Endothelial cell (in vitro differentiated cells): ENCODE data around the gene NCAPD2. TPM values are rescaled to one million over a fixed set of nuclear protein-coding genes. Genes with fewer than 3 reads are reported as not detected.
"Not testable (repeated sequence)": the region's sequence is repeated elsewhere in the genome, so short reads cannot be mapped to it uniquely, and the experiment has no call there.

ENCODE experiments used
- DNase-seq: peaks from one replicate; pipeline ENCODE4 v3.0.0; 2021; ENCODE audit warnings: low spot score
- H3K27ac Mint-ChIP-seq: one replicate; pipeline ENCODE4 v1.8.0; 2021; ENCODE audit warnings: mixed read lengths, inconsistent platforms; ENCODE audit not compliant: unreplicated experiment
- H3K27me3 Mint-ChIP-seq: one replicate; pipeline ENCODE4 v1.8.0; 2021; ENCODE audit warnings: mild to moderate bottlenecking, moderate library complexity, mixed read lengths, inconsistent platforms; ENCODE audit not compliant: unreplicated experiment
- H3K36me3 Mint-ChIP-seq: one replicate; pipeline ENCODE4 v1.8.0; 2021; ENCODE audit warnings: mild to moderate bottlenecking, low read depth, mixed read lengths, inconsistent platforms; ENCODE audit not compliant: unreplicated experiment
- H3K4me1 Mint-ChIP-seq: one replicate; pipeline ENCODE4 v1.8.0; 2021; ENCODE audit warnings: mild to moderate bottlenecking, mixed read lengths, inconsistent platforms; ENCODE audit not compliant: unreplicated experiment
- H3K4me3 Mint-ChIP-seq: one replicate; pipeline ENCODE4 v1.8.0; 2021; ENCODE audit warnings: mild to moderate bottlenecking, mixed read lengths, inconsistent platforms; ENCODE audit not compliant: unreplicated experiment
- H3K9me3 Mint-ChIP-seq: one replicate; pipeline ENCODE4 v1.8.0; 2021; ENCODE audit warnings: mixed read lengths, inconsistent platforms; ENCODE audit not compliant: unreplicated experiment
- CTCF ChIP-seq: fragments of 200-600 bp; sonication (generic); IDR thresholded peaks from one replicate; pipeline ENCODE4 v1.5.0; 2021; ENCODE audit warnings: antibody characterized with exemption; ENCODE audit not compliant: unreplicated experiment
- total RNA-seq: library from RNA; stranded (reverse); fragmentation: NEBNext Ultra II Directional; extraction: Animal tissue kit (Norgen Biotek cat#: 25700); gene quantifications from one replicate; pipeline ENCODE4 v1.2.1, GENCODE V29; 2021; ENCODE audit not compliant: unreplicated experiment

NCAPD2 gene
- total RNA-seq, 1 donor from 2014 or later = 25.3 TPM

GRCh38 chr12:6535960-6536847 is 42.3 kb downstream of the NCAPD2 start:
- peak overlapping the region; percentile 95 for H3K4me3 Mint-ChIP-seq
- DNase-seq = no peak
- peaks cover 43% of the 10 kb centered on the region for H3K4me1 Mint-ChIP-seq
- H3K27ac Mint-ChIP-seq = peak overlapping the region; percentile 95
- H3K36me3 Mint-ChIP-seq = peaks cover 16% of the 10 kb centered on the region
- TF ChIP-seq CTCF = no peak
- peaks cover 31% of the 10 kb centered on the region for H3K27me3 Mint-ChIP-seq
- H3K9me3 Mint-ChIP-seq = no peaks in the 10 kb centered on the region

- peaks cover 43% of the 10 kb centered on the region for H3K4me1 Mint-ChIP-seq
- peak overlapping the region; percentile 95 for H3K4me3 Mint-ChIP-seq
- H3K9me3 Mint-ChIP-seq = no peaks in the 10 kb centered on the region
- H3K36me3 Mint-ChIP-seq = peaks cover 18% of the 10 kb centered on the region
- H3K27ac Mint-ChIP-seq = peak overlapping the region; percentile 67
- DNase-seq = no peak
- no peak for TF ChIP-seq CTCF
- peaks cover 29% of the 10 kb centered on the region for H3K27me3 Mint-ChIP-seq
These were observed 43.1 kb downstream of the NCAPD2 start for GRCh38 chr12:6536894-6537579.

GRCh38 chr12:6537580-6538419 is 43.9 kb downstream of the NCAPD2 start:
- TF ChIP-seq CTCF = peak; percentile 93
- Mint-ChIP-seq H3K27me3 (peaks cover 24% of the 10 kb centered on the region), H3K4me1 (peaks cover 43% of the 10 kb centered on the region), H3K27ac (peak overlapping the region; percentile 78), H3K36me3 (peaks cover 23% of the 10 kb centered on the region), H3K4me3 (peak overlapping the region; percentile 67)
- not testable (repeated sequence) for H3K9me3 Mint-ChIP-seq
- peak; percentile 80 for DNase-seq

GRCh38 chr12:6538420-6539313 is 44.8 kb downstream of the NCAPD2 start:
- H3K9me3 Mint-ChIP-seq = no peaks in the 10 kb centered on the region
- DNase-seq = no peak
- peaks cover 21% of the 10 kb centered on the region for H3K27me3 Mint-ChIP-seq
- peaks cover 43% of the 10 kb centered on the region for H3K4me1 Mint-ChIP-seq
- no peak for TF ChIP-seq CTCF
- H3K36me3 Mint-ChIP-seq = peaks cover 23% of the 10 kb centered on the region
- H3K27ac Mint-ChIP-seq = peak overlapping the region; percentile 57
- H3K4me3 Mint-ChIP-seq = no peak overlapping the region
